PC-3 (cell line): ENCODE results near the gene SH3RF3.

ENCODE experiments used
- EZH2 ChIP-seq: fragments of 300-600 bp; sonication (generic); IDR thresholded peaks from one replicate; pipeline ENCODE4 v1.6.1; 2017; ENCODE audit warnings: antibody characterized with exemption, mild to moderate bottlenecking, low read length; ENCODE audit not compliant: unreplicated experiment
- EZH2phosphoT487 ChIP-seq: fragments of 300-600 bp; sonication (generic); IDR thresholded peaks from 2 replicates; pipeline ENCODE4 v1.6.1; 2018; ENCODE audit warnings: mild to moderate bottlenecking, antibody characterized with exemption, low read length, borderline replicate concordance
- TF ChIP-seq, protein P1 (sequence below): fragments of 300-600 bp; sonication (generic); conservative IDR thresholded peaks from 2 replicates; pipeline ENCODE4 v1.5.1; 2017; ENCODE audit warnings: antibody characterized with exemption, low read depth, mild to moderate bottlenecking, low read length

DNA sequence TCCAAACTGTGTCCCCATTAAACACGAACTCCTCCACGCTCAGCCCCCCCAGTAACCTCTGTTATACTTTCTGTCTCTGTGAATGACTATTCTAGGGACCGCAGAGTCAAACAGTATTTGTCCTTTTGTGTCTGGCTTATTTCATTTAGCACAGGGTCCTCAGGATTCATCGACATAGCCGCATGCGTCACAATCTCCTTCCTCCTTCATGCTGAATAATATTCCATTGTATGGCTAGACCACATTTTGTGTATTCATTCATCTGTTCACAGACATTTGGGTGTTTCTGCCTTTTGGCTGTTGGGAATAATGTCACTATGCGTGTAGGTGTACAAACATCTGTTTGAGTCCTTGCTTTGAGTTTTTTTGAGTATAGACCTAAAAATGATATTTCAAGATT, 80.9 kb downstream of the SH3RF3 start:
- no peak for TF ChIP-seq EZH2phosphoT487
- TF ChIP-seq, protein P1, sequence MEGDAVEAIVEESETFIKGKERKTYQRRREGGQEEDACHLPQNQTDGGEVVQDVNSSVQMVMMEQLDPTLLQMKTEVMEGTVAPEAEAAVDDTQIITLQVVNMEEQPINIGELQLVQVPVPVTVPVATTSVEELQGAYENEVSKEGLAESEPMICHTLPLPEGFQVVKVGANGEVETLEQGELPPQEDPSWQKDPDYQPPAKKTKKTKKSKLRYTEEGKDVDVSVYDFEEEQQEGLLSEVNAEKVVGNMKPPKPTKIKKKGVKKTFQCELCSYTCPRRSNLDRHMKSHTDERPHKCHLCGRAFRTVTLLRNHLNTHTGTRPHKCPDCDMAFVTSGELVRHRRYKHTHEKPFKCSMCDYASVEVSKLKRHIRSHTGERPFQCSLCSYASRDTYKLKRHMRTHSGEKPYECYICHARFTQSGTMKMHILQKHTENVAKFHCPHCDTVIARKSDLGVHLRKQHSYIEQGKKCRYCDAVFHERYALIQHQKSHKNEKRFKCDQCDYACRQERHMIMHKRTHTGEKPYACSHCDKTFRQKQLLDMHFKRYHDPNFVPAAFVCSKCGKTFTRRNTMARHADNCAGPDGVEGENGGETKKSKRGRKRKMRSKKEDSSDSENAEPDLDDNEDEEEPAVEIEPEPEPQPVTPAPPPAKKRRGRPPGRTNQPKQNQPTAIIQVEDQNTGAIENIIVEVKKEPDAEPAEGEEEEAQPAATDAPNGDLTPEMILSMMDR: no peak
- TF ChIP-seq EZH2: no peak
